Heart right ventricle (tissue), 16 donors: ENCODE measurements around the gene CPXM1. TPM values are rescaled to one million over a fixed set of nuclear protein-coding genes. Genes with fewer than 3 reads are reported as not detected.
A peak's percentile ranks its signal among the peaks of the same experiment; 100 is the strongest.

Experiments used
- ATAC-seq, 8 donors: fragments of 200-7000 bp; cut with Tn5 transposase; one replicate each; pipeline ENCODE4 v1.9.1; 2020; ENCODE audit warnings: mild to moderate bottlenecking in 8 of 8, moderate library complexity in 8 of 8, moderate number of reproducible peaks in 1 of 8
- DNase-seq, 2 donors: peaks; one replicate each; pipeline ENCODE4 v3.0.0-alpha.2; 2020
- H3K27ac ChIP-seq, 10 donors: fragments of 200-600 bp; sonication (generic) in 2 of 10; one replicate each; pipeline versions ENCODE4 v1.5.0 to v1.8.0; 2020 to 2022; ENCODE audit warnings: mild to moderate bottlenecking in 3 of 10
- H3K27me3 ChIP-seq, 7 donors: fragments of 200-600 bp; one replicate each; pipeline ENCODE4 v1.8.0; 2021 to 2022; ENCODE audit warnings: mild to moderate bottlenecking in 2 of 7
- H3K36me3 ChIP-seq, 9 donors: fragments of 200-600 bp; sonication (generic) in 1 of 9; one replicate each; pipeline versions ENCODE4 v1.5.0 to v1.8.0; 2020 to 2022; ENCODE audit warnings: mild to moderate bottlenecking in 2 of 9
- H3K4me1 ChIP-seq, 9 donors: fragments of 200-600 bp; sonication (generic) in 1 of 9; one replicate each; pipeline versions ENCODE4 v1.5.0 to v1.8.0; 2020 to 2022; ENCODE audit warnings: mild to moderate bottlenecking in 4 of 9
- H3K4me3 ChIP-seq, 10 donors: fragments of 200-600 bp; sonication (generic) in 2 of 10; one replicate each; pipeline versions ENCODE4 v1.5.0 to v1.8.0; 2020 to 2022; ENCODE audit warnings: mild to moderate bottlenecking in 7 of 10, moderate library complexity in 2 of 10
- H3K9me3 ChIP-seq, 11 donors: fragments of 200-600 bp in 10 of 11; sonication (generic) in 2 of 11; one replicate each; pipeline versions ENCODE4 v1.5.0 to v1.8.0; 2013 to 2022; ENCODE audit warnings: mild to moderate bottlenecking in 2 of 11, control low read depth in 1 of 11, moderate library complexity in 1 of 11
- WGBS, 2 donors: extraction: QIAGEN DNeasy Blood & Tissue Kit; methylation state at CpG; one replicate each; pipeline ENCODE4 v1.1.7; 2013; ENCODE audit warnings: inconsistent platforms in 1 of 2; 5-methylcytosine and 5-hydroxymethylcytosine counted together
- intact Hi-C, 10 donors: fragments of 100-400 bp; cut with DNase I; formaldehyde crosslinking; loops; one replicate each; pipeline versions ENCODE4 v1.11.1 to v1.14.2; 2022
- polyA plus RNA-seq, 2 donors: library from polyadenylated mRNA; stranded (reverse); fragments of 200-250 nt; gene quantifications; one replicate each; pipeline ENCODE4 v1.2.3, GENCODE V29; 2013
- total RNA-seq, 10 donors: library from RNA; stranded (reverse); fragmentation: NEBNext Ultra II Directional in 3 of 10; extraction: Animal tissue kit (Norgen Biotek cat#: 25700) in 3 of 10; gene quantifications; one replicate each; pipeline versions ENCODE4 v1.2.1 to v1.2.4, GENCODE V29; 2021 to 2023
- TF ChIP-seq, protein P1 (sequence below), 9 donors: fragments of 200-600 bp; sonication (generic) in 2 of 9; IDR thresholded peaks; one replicate each; pipeline versions ENCODE4 v1.5.0 to v1.8.0; 2021 to 2022; ENCODE audit warnings: antibody characterized with exemption in 9 of 9, mild to moderate bottlenecking in 5 of 9, moderate library complexity in 1 of 9
- donor health status: Arrhythmogenic right ventricular cardiomyopathy.
- donor health status: ischemic (EF 13 %, LVEDD 7.1; RV severe dilation, severe dysfunction).
- donor health status: healthy with polysubstance abuse.
- donor health status: DM: no; HTN: yes; CAD: no.
- donor health status: DM: no; HTN: no; CAD: no.
- donor health status: ischemic (EF 25% LVEDD 6.9; RV normal size, moderate dysfunction).
- donor health status: ischemic (EF 25% LVEDD 5.7; RV mildly dilated, moderate dysfunction).
- donor health status: healthy.
- donor health status: DM: yes; HTN: yes; CAD: no.
- donor health status: Ischemic cardiomyopathy.
- donor health status: ischemic (EF 35%, LVEDD 5.7; RV mildly dilated, moderate dysfunction).
- donor health status: nonischemic (EF 11% LVEDD 7.7; RV severe dilation, severe dysfunction).
- donor health status: DM: yes; HTN: yes; CAD: no.
- donor health status: PGD.
- donor health status: ischemic (EF 29% LVEDD 5.4; RV normal size, mild dysfunction).
- donor health status: nonischemic (EF 23%, LVEDD 6.1; RV moderate dilation, normal function).

CPXM1 gene
- total and polyA plus RNA-seq, 12 donors, result 0.48 to 4.9 (median 1.4) TPM; not detected in 1

DNA sequence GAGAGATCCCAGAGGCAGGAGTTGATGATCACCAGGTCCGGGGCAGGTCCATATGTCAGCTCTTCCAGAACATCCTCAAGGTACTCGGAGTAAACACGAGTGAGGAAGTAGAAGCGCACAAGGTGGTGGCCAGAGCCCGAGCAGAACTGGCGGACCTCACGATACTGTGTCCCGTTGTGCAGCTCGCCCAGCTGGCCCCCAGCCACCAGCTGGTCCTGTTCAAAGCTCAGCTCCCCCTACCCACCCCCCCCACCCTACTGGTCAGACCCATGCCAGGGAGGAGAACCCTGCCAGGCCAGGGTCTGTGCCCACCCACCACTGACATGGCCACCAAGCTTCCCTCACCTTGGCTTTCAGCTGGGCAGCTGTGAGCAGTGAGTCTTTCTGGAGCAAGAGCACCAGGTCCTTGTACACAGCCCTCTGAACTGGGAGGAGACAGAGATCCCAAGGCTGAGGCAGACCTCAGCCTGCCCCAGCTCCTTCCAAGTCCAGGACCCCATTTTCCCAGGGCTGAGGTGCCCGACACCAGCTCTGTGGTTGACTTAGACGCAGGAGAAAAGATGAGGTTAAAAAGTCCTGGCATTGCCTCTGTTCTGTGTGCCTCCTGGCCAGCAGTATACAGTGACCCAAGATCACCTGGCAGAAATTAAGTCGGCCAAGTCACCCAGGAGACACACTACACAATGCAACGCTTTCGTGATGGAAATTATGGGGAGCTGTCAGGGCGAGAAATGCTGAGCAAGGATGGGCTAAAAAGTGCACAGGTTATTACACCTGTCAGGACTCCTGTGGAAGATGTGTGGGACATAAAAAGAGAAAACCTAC lies 38.6 kb upstream of the CPXM1 start:
- peaks cover 0 to 45% (median 0%) of the 10 kb centered on the region in 9 donors for H3K36me3 ChIP-seq
- DNase-seq (no peak), ATAC-seq (no peak)
- WGBS, 2 donors, result 94 to 95% methylated on average over 15 of the region's 15 CpGs
- peak overlapping the region in 1 of 10 donors; percentile 95 for H3K4me3 ChIP-seq
- intact Hi-C loops, result loop anchor here in 1 of 10 donors (5.0 kb wide), 1 partner anchor 77 kb away; no protein-coding TSS in a partner anchor
- TF ChIP-seq, protein P1, sequence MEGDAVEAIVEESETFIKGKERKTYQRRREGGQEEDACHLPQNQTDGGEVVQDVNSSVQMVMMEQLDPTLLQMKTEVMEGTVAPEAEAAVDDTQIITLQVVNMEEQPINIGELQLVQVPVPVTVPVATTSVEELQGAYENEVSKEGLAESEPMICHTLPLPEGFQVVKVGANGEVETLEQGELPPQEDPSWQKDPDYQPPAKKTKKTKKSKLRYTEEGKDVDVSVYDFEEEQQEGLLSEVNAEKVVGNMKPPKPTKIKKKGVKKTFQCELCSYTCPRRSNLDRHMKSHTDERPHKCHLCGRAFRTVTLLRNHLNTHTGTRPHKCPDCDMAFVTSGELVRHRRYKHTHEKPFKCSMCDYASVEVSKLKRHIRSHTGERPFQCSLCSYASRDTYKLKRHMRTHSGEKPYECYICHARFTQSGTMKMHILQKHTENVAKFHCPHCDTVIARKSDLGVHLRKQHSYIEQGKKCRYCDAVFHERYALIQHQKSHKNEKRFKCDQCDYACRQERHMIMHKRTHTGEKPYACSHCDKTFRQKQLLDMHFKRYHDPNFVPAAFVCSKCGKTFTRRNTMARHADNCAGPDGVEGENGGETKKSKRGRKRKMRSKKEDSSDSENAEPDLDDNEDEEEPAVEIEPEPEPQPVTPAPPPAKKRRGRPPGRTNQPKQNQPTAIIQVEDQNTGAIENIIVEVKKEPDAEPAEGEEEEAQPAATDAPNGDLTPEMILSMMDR (IDR thresholded peaks at IDR 0.05), result no peak
- H3K27me3 ChIP-seq, result no peaks in the 10 kb centered on the region
- H3K4me1 ChIP-seq, result peaks cover 0 to 23% (median 18%) of the 10 kb centered on the region in 9 donors
- H3K9me3 ChIP-seq, result no peaks in the 10 kb centered on the region
- no peak overlapping the region for H3K27ac ChIP-seq

DNA sequence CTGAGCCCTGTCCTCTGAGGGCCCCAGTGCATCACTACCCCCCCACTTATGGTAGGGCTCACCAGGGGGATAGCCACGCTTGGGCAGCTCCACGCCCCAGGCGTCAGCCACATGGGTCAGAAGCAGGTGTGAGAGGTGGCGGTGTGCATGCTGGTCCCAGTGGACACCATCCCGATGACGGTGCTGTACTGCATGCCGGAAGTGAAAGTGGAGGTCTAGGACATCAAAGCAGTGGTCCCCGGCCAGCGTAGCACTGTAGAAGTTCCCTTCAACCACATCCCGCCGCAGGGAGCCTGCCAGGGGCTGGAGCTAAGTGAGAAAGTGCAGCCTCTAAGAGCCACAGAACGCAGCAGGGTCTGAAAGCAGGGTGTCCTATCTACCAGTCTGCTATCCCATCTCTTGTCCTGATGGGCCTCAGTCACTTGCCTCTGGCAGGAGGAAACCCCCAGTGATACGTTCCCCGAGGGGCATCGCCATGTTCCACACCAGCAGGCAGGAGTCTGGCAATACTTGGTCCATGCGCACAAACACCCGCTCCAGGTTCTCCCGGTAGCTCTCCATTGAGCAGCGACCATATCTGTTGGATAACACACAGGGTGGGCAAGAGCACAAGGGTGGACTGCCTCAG lies 37.9 kb upstream of the CPXM1 start:
- Histone ChIP-seq H3K27ac (no peak overlapping the region), H3K4me1 (peaks cover 0 to 23% (median 18%) of the 10 kb centered on the region in 9 donors), H3K27me3 (no peaks in the 10 kb centered on the region), H3K9me3 (no peaks in the 10 kb centered on the region), H3K4me3 (no peak overlapping the region), H3K36me3 (peaks cover 0 to 39% (median 0%) of the 10 kb centered on the region in 9 donors)
- DNase-seq (no peak), ATAC-seq (no peak)
- WGBS, 2 donors, result 97% methylated on average over 19 of the region's 19 CpGs
- intact Hi-C loops, result loop anchor here in 1 of 10 donors (5.0 kb wide), 1 partner anchor 76 kb away; no protein-coding TSS in a partner anchor
- TF ChIP-seq, protein P1 (IDR thresholded peaks at IDR 0.05), result no peak

DNA sequence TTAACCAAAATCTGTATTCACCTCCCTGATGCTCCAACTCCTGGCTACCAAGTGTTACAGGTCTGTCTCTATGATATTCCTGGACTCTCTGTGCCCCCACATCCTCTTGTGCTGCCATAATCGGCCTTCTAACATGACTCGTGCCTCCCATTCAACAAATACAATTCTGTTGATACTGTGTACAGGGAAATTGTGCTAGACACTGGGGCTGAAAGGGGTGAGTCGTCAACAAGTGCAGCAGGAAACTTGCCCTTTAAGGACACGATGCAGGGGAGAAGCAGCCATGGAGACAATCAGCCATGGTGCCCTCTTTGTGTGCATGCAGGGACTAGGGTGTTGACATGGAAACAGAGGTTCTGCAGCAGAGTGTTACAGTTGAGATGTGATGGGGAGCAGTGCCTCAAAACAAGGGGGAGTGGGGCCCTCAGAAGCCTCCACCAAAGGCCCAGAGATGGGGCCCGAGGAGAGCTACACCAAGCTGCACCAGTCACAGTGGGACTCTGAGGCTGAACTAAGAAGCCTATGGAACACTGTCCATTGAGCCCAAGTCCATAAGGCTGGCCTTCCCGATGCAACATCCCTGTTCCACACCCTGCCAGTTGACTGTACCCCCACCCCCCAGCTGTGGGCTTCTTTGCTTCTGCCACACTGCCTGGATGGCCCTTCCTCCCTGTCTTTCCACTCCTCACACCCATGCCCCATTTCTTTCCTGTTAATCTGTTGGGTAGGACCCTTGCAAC lies 37.0 kb upstream of the CPXM1 start:
- peaks cover 0 to 34% (median 0%) of the 10 kb centered on the region in 9 donors for H3K36me3 ChIP-seq
- peaks cover 0 to 27% (median 18%) of the 10 kb centered on the region in 9 donors for H3K4me1 ChIP-seq
- no peaks in the 10 kb centered on the region for H3K9me3 ChIP-seq
- no peaks in the 10 kb centered on the region for H3K27me3 ChIP-seq
- ATAC-seq, result no peak
- H3K4me3 ChIP-seq, result no peak overlapping the region
- intact Hi-C loops, result loop anchor here in 1 of 10 donors (5.0 kb wide), 1 partner anchor 75 kb away; no protein-coding TSS in a partner anchor
- H3K27ac ChIP-seq, result no peak overlapping the region
- DNase-seq, result no peak
- whole genome bisulfite sequencing, 2 donors, result 88 to 91% methylated on average over 6 of the region's 6 CpGs
- TF ChIP-seq, protein P1 (IDR thresholded peaks at IDR 0.05), result no peak

DNA sequence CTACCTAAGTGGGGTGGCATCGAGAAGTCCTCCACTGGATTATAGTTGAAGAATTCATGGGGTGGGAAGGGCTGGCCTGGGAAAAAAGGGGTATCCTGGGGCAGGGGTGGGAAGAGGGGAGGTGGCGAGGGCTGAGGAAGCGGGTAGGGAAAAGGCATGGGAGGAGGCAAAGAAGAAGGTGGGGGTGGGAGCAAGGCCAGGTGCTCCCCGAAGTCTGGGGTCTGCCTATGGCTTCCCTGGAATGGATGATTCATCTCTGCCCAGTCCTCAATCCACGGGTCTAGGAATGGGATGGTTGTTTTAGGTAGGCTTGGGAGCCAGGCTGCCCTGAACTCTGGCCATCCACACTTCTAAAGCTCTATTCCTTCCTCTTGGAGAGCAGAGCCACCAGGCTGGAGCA lies 35.6 kb upstream of the CPXM1 start:
- H3K27ac ChIP-seq, result no peak overlapping the region
- peaks cover 0 to 28% (median 7%) of the 10 kb centered on the region in 9 donors for H3K4me1 ChIP-seq
- intact Hi-C loops, result loop anchor here in 1 of 10 donors (5.0 kb wide), 1 partner anchor 74 kb away; no protein-coding TSS in a partner anchor
- no peak overlapping the region for H3K4me3 ChIP-seq
- DNase-seq (no peak), ATAC-seq (no peak)
- WGBS, 2 donors, result 82 to 85% methylated on average over 5 of the region's 5 CpGs
- H3K9me3 ChIP-seq, result no peaks in the 10 kb centered on the region
- peaks cover 0 to 34% (median 0%) of the 10 kb centered on the region in 9 donors for H3K36me3 ChIP-seq
- no peaks in the 10 kb centered on the region for H3K27me3 ChIP-seq
- TF ChIP-seq, protein P1 (IDR thresholded peaks at IDR 0.05), result no peak
